SK-N-SH treated with all-trans-retinoic acid at 6 μM for 48 hours (cell line): ENCODE results near the gene KLHL26.
A peak's percentile ranks its signal among the peaks of the same experiment; 100 is the strongest.

ENCODE experiments used
- ARNTL ChIP-seq: fragments of 450-650 bp; formaldehyde crosslinking; IDR thresholded peaks from 2 replicates; pipeline ENCODE4 v1.5.0; 2020; ENCODE audit warnings: low read depth, mild to moderate bottlenecking, moderate library complexity, borderline replicate concordance
- CSDC2 ChIP-seq: fragments of 250-450 bp; sonication (Bioruptor Pico); IDR thresholded peaks from 2 replicates; pipeline ENCODE4 v1.5.0; 2020; ENCODE audit warnings: mild to moderate bottlenecking, moderate library complexity
- ESRRG ChIP-seq: fragments of 250-450 bp; sonication (Bioruptor Pico); IDR thresholded peaks from 2 replicates; pipeline ENCODE4 v1.6.1; 2021; ENCODE audit warnings: mild to moderate bottlenecking
- GLIS3 ChIP-seq: fragments of 250-450 bp; sonication (Bioruptor Pico); IDR thresholded peaks from 2 replicates; pipeline ENCODE4 v1.5.0; 2020; ENCODE audit warnings: mild to moderate bottlenecking, moderate library complexity
- PATZ1 ChIP-seq: fragments of 250-450 bp; sonication (Bioruptor Pico); IDR thresholded peaks from 2 replicates; pipeline ENCODE4 v1.8.0; 2020; ENCODE audit warnings: mild to moderate bottlenecking, moderate library complexity, borderline replicate concordance
- POU6F1 ChIP-seq: fragments of 250-450 bp; sonication (Bioruptor Pico); IDR thresholded peaks from 2 replicates; pipeline ENCODE4 v1.8.0; 2021; ENCODE audit warnings: low read depth, mild to moderate bottlenecking, moderate library complexity, borderline replicate concordance
- PPARA ChIP-seq: fragments of 250-450 bp; sonication (Bioruptor Pico); IDR thresholded peaks from 2 replicates; pipeline ENCODE4 v1.5.0; 2020; ENCODE audit warnings: mild to moderate bottlenecking, borderline replicate concordance
- RARB ChIP-seq: fragments of 250-450 bp; sonication (Bioruptor Pico); IDR thresholded peaks from 2 replicates; pipeline ENCODE4 v1.8.0; 2021; ENCODE audit warnings: mild to moderate bottlenecking, moderate library complexity
- SNAI2 ChIP-seq: fragments of 250-450 bp; sonication (Bioruptor Pico); IDR thresholded peaks from 2 replicates; pipeline ENCODE4 v1.5.0; 2020; ENCODE audit warnings: mild to moderate bottlenecking, moderate library complexity
- TSHZ2 ChIP-seq: fragments of 250-450 bp; sonication (Bioruptor Pico); IDR thresholded peaks from 2 replicates; pipeline ENCODE4 v1.5.0; 2020; ENCODE audit warnings: mild to moderate bottlenecking, moderate library complexity
- ZFP30 ChIP-seq: fragments of 450-650 bp; formaldehyde crosslinking; IDR thresholded peaks from 2 replicates; pipeline ENCODE4 v1.5.0; 2022; ENCODE audit warnings: mild to moderate bottlenecking, moderate library complexity
- ZNF565 ChIP-seq: fragments of 450-650 bp; formaldehyde crosslinking; conservative IDR thresholded peaks from 2 replicates; pipeline ENCODE4 v1.5.0; 2020; ENCODE audit warnings: low read depth, mild to moderate bottlenecking, moderate library complexity
- ZNF70 ChIP-seq: fragments of 450-650 bp; formaldehyde crosslinking; IDR thresholded peaks from 2 replicates; pipeline ENCODE4 v1.5.0; 2020; ENCODE audit warnings: mild to moderate bottlenecking, moderate library complexity

GRCh38 chr19:18660051-18660910, 23.5 kb downstream of the KLHL26 start:
- TF ChIP-seq ESRRG (no peak), PATZ1 (CRISPR knock-in tag) (0 out of 2 replicates have a peak, but pooled peaks have one; percentile 11), CSDC2 (no peak), GLIS3 (CRISPR knock-in tag) (no peak), SNAI2 (CRISPR knock-in tag) (no peak), ZFP30 (CRISPR knock-in tag) (no peak), ARNTL (CRISPR knock-in tag) (no peak), POU6F1 (CRISPR knock-in tag) (no peak), RARB (CRISPR knock-in tag) (no peak), TSHZ2 (CRISPR knock-in tag) (no peak), PPARA (no peak), ZNF565 (no peak), ZNF70 (CRISPR knock-in tag) (no peak)
